HepG2 (cell line): Measurements from ENCODE around the gene PLCZ1. TPM values are rescaled to one million over a fixed set of nuclear protein-coding genes. Genes with fewer than 3 reads are reported as not detected.
A peak's percentile ranks its signal among the peaks of the same experiment; 100 is the strongest.

Experiments used
- ATAC-seq: fragments of 200-7000 bp; cut with Tn5 transposase; 3 replicates; pipeline ENCODE4 v1.9.1; 2020; ENCODE audit warnings: mild to moderate bottlenecking, moderate library complexity
- BruUV-seq: library from RNA; stranded (reverse); fragments of 400-500 nt; replicated peaks from 2 replicates; lab custom pipeline; 2021; lab: Mats Ljungman, UMichigan
- CTCF ChIA-PET: fragments of 300-600 bp; formaldehyde crosslinking; extraction: SDS; loops from one replicate; lab custom pipeline; 2021; ENCODE audit warnings: low total read pairs, inconsistent platforms, low intra/inter-chr PET ratio; lab: Yijun Ruan, JAX
- POLR2A ChIA-PET: fragments of 350-600 bp; sonication (Branson Sonifier 250); formaldehyde crosslinking; loops from one replicate; lab custom pipeline; 2020; ENCODE audit warnings: antibody characterized with exemption, inconsistent platforms; lab: Yijun Ruan, JAX
- DNase-seq: peaks from one replicate; pipeline ENCODE4 v3.0.0-alpha.2; 2015; ENCODE audit warnings: low spot score
- FAIRE-seq: peaks from 3 replicates; lab custom pipeline; 2011; peaks lifted over from hg19 to GRCh38; lab: Jason Lieb, UNC
- H2AFZ ChIP-seq: one replicate; pipeline ENCODE4 v1.6.1; 2011; ENCODE audit warnings: low read length, inconsistent platforms
- H3K27ac ChIP-seq: fragments of 300-600 bp; 3 replicates; pipeline ENCODE4 v1.8.0; 2011; ENCODE audit warnings: mixed run types, mild to moderate bottlenecking, mixed read lengths, low read length, inconsistent platforms; ENCODE audit not compliant: insufficient read depth; ENCODE audit errors: extremely low read length
- H3K27me3 ChIP-seq, 2 experiments: fragments of 200-600 bp in 1 of 2; 2 replicates in 1 of 2; 3 replicates in 1 of 2; pipeline versions ENCODE4 v1.6.0 to v1.8.0; 2011; ENCODE audit warnings: low read length in 2 of 2, mild to moderate bottlenecking in 2 of 2, moderate library complexity in 2 of 2, inconsistent platforms in 1 of 2; ENCODE audit not compliant: insufficient read depth in 2 of 2, control insufficient read depth in 1 of 2
- H3K36me3 ChIP-seq, 2 experiments: fragments of 200-600 bp in 1 of 2; replicated peaks in 1 of 2; 2 replicates in 1 of 2; 3 replicates in 1 of 2; pipeline versions ENCODE4 v1.5.1 to v1.8.0; 2011; ENCODE audit warnings: low read length in 2 of 2, inconsistent platforms in 1 of 2; ENCODE audit not compliant: insufficient read depth in 2 of 2, control insufficient read depth in 1 of 2
- H3K4me1 ChIP-seq: 2 replicates; pipeline ENCODE4 v1.5.1; 2012; ENCODE audit warnings: low read length, inconsistent platforms; ENCODE audit not compliant: insufficient read depth
- H3K4me2 ChIP-seq: 2 replicates; pipeline ENCODE4 v1.6.0; 2011; ENCODE audit warnings: low read depth, low read length, inconsistent platforms
- H3K4me3 ChIP-seq, 3 experiments: fragments of 200-600 bp in 1 of 3; sonication (generic), shearing (Covaris generic) in 1 of 3; replicated peaks in 1 of 3; 2 replicates each; pipeline ENCODE4 v1.5.1; 2011 to 2016; ENCODE audit warnings: low read length in 3 of 3, inconsistent platforms in 2 of 3, low read depth in 2 of 3, mild to moderate bottlenecking in 2 of 3, control low read depth in 1 of 3, mixed read lengths in 1 of 3; ENCODE audit not compliant: insufficient read depth in 1 of 3
- H3K79me2 ChIP-seq: one replicate; pipeline ENCODE4 v1.6.1; 2011; ENCODE audit warnings: low read length, inconsistent platforms; ENCODE audit not compliant: insufficient read depth
- H3K9ac ChIP-seq: 2 replicates; pipeline ENCODE4 v1.6.0; 2011; ENCODE audit warnings: mild to moderate bottlenecking, low read depth, low read length, inconsistent platforms; ENCODE audit not compliant: insufficient read depth
- H3K9me3 ChIP-seq: 2 replicates; pipeline ENCODE4 v1.5.1; 2012; ENCODE audit warnings: mild to moderate bottlenecking, low read length
- H4K20me1 ChIP-seq: 2 replicates; pipeline ENCODE4 v1.6.0; 2011; ENCODE audit warnings: inconsistent platforms, mild to moderate bottlenecking, low read length, moderate library complexity; ENCODE audit not compliant: insufficient read depth
- CEBPB ChIP-seq: IDR thresholded peaks from 2 replicates; pipeline ENCODE4 v1.6.1; 2011; ENCODE audit warnings: low read depth, low read length, improper control_type of control experiment, borderline replicate concordance
- DMTF1 ChIP-seq: sonication (generic); formaldehyde crosslinking; IDR thresholded peaks from 2 replicates; pipeline ENCODE4 v1.4.0; 2020; ENCODE audit warnings: mild to moderate bottlenecking, missing genetic modification reagents
- FOSL2 ChIP-seq: sonication (generic); formaldehyde crosslinking; IDR thresholded peaks from 2 replicates; pipeline ENCODE4 v1.4.0; 2020; ENCODE audit warnings: missing genetic modification reagents
- FUBP1 ChIP-seq: sonication (generic); formaldehyde crosslinking; IDR thresholded peaks from 2 replicates; pipeline ENCODE4 v1.5.1; 2020; ENCODE audit warnings: missing genetic modification reagents, mild to moderate bottlenecking, borderline replicate concordance
- WGBS: methylation state at CpG from one replicate; pipeline ENCODE4 v1.1.6; 2017; ENCODE audit warnings: low lambda C conversion rate; 5-methylcytosine and 5-hydroxymethylcytosine counted together
- in situ Hi-C: cut with HindIII; loops from 2 replicates; pipeline ENCODE4 v1.10.0; 2017; ENCODE audit warnings: low pct_unique_long_range_greater_than_20kb; ENCODE audit not compliant: extremely low pct_ligation_motif_present
- intact Hi-C: fragments of 100-400 bp; cut with micrococcal nuclease; formaldehyde crosslinking; loops from one replicate; pipeline ENCODE4 v1.10.0; 2022; ENCODE audit not compliant: unreplicated experiment
- polyA plus RNA-seq, 8 experiments: library from polyadenylated mRNA; depleted of rRNA in 3 of 8; stranded (reverse) in 7 of 8; unstranded in 1 of 8; fragments of >200 nt; fragmentation: Illumina TruSeq in 4 of 8; extraction: Trizol in 4 of 8; gene quantifications; 2 replicates each; pipeline versions ENCODE4 v1.2.1 to v1.2.3, GENCODE V29; 2011 to 2016; ENCODE audit warnings: low read depth in 4 of 8, missing spikeins in 1 of 8, mixed read lengths in 1 of 8; ENCODE audit not compliant: insufficient read depth in 1 of 8
- total RNA-seq, 5 experiments: library from RNA; depleted of rRNA; stranded (reverse); fragments of >200 nt; fragmentation: Illumina TruSeq; extraction: Trizol; gene quantifications; 2 replicates each; pipeline ENCODE4 v1.2.3, GENCODE V29; 2016; ENCODE audit warnings: low read depth in 1 of 5

PLCZ1 gene
- total and polyA plus RNA-seq, 2 of the 13 experiments (the other 11 are each of a cell fraction or from before 2014, with no cell fraction given) = not detected

DNA sequence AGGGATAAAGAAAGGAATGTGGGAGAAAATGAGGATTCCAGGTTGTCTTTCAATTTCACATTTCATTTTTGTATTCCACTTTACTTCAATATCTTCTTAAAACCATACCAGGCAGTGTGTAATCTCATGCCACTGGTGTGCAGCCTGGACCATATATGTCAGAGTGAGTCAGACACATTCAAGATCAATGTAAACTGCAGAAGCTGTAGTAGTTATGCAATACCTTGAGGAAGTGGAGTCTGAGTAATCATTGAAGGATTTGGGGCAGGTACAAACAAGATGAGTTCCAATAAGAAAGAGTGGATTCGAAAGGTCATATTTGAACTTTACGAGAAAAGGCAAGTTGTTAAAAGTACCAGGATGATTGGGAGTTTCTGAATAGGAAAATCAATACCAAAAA, 14.1 kb downstream of the PLCZ1 start:
- TF ChIP-seq CEBPB = peak; percentile 49; the same call in 1 of the 2 replicates
- peak; percentile 48; the same call in 1 of the 2 replicates for TF ChIP-seq FOSL2
- TF ChIP-seq FUBP1 (CRISPR knock-in tag) = no peak
- no peak for TF ChIP-seq DMTF1
- no TSS peak for BruUV-seq
- H3K4me1 ChIP-seq = no peaks in the 10 kb centered on the region
- no peaks in the 10 kb centered on the region for H4K20me1 ChIP-seq
- CTCF ChIA-PET = no interaction called here
- no peaks in the 10 kb centered on the region for H3K36me3 ChIP-seq
- no peak overlapping the region for H3K27ac ChIP-seq
- H3K9ac ChIP-seq = no peak overlapping the region
- no peaks in the 10 kb centered on the region; the same call in 1 of the 2 replicates for H3K9me3 ChIP-seq
- POLR2A ChIA-PET = no interaction called here
- FAIRE-seq (no peak), ATAC-seq (no peak), DNase-seq (no peak)
- no peak overlapping the region for H2AFZ ChIP-seq
- 52% methylated on average over 2 of the region's 2 CpGs for WGBS
- no peaks in the 10 kb centered on the region for H3K27me3 ChIP-seq
- H3K79me2 ChIP-seq = no peaks in the 10 kb centered on the region
- intact Hi-C loops (no loop called here), in situ Hi-C loops (no loop called here)
- no peak overlapping the region for H3K4me2 ChIP-seq
- H3K4me3 ChIP-seq = no peak overlapping the region
